ENCODE data around the gene ARFGAP1.

ARFGAP1 gene

GRCh38 chr20:63272105-63273058, at the start of gene ARFGAP1:
TSS of gene ARFGAP1 (plus strand) at chr20:63272813. CDS start at chr20:63275581, 2,768 bp downstream.
- peak; percentile 86 for DNase-seq

GRCh38 chr20:63223121-63223825, 49.3 kb upstream of the ARFGAP1 start:
- no peak for DNase-seq

- DNase-seq = no peak
Measured at GRCh38 chr20:63223826-63224207, 48.8 kb upstream of the ARFGAP1 start.

- DNase-seq = peak; percentile 50
Measured at GRCh38 chr20:63224412-63225081, 48.1 kb upstream of the ARFGAP1 start.

- no peak for DNase-seq
Measured at GRCh38 chr20:63225082-63225454, 47.5 kb upstream of the ARFGAP1 start.

GRCh38 chr20:63226042-63226943, 46.3 kb upstream of the ARFGAP1 start:
- no peak for DNase-seq

- DNase-seq = no peak
Measured at GRCh38 chr20:63227260-63227659, 45.4 kb upstream of the ARFGAP1 start.

GRCh38 chr20:63228806-63229205, 43.8 kb upstream of the ARFGAP1 start:
- DNase-seq = no peak

- DNase-seq = peak; percentile 75
Measured at GRCh38 chr20:63230800-63231268, 41.8 kb upstream of the ARFGAP1 start.

- peak; percentile 94 for DNase-seq
Measured at GRCh38 chr20:63232235-63233060, 40.2 kb upstream of the ARFGAP1 start.

GRCh38 chr20:63233061-63233344, 39.6 kb upstream of the ARFGAP1 start:
- DNase-seq = no peak

GRCh38 chr20:63233924-63234323, 38.7 kb upstream of the ARFGAP1 start:
- no peak for DNase-seq

- DNase-seq = no peak
Measured at GRCh38 chr20:63234693-63235398, 37.8 kb upstream of the ARFGAP1 start.

- no peak for DNase-seq
Measured at GRCh38 chr20:63235399-63235983, 37.1 kb upstream of the ARFGAP1 start, which contains the start of gene BIRC7. TSS of gene BIRC7 (plus strand) at chr20:63235905. CDS start at chr20:63236097, 192 bp downstream.

- DNase-seq = no peak
Measured at GRCh38 chr20:63236116-63236837, 36.3 kb upstream of the ARFGAP1 start.

- DNase-seq = no peak
Measured at GRCh38 chr20:63238031-63238430, 34.6 kb upstream of the ARFGAP1 start.

- no peak for DNase-seq
Measured at GRCh38 chr20:63238514-63239125, 34.0 kb upstream of the ARFGAP1 start.

- no peak for DNase-seq
Measured at GRCh38 chr20:63239431-63239830, 33.2 kb upstream of the ARFGAP1 start.

GRCh38 chr20:63240004-63240403, 32.6 kb upstream of the ARFGAP1 start:
- no peak for DNase-seq
